Body of pancreas (tissue), 4 donors: Measurements from ENCODE around the gene CORIN.

ENCODE experiments used
- POLR2A ChIP-seq, 3 donors: fragments of 450-650 bp; IDR thresholded peaks; one replicate each; pipeline ENCODE4 v1.6.1; 2016; ENCODE audit warnings: antibody characterized with exemption in 3 of 3, mild to moderate bottlenecking in 2 of 3
- TF ChIP-seq, protein P1 (sequence below), 7 experiments: fragments of 450-650 bp in 4 of 7; fragments of 200-600 bp in 3 of 7; sonication (generic) in 3 of 7; IDR thresholded peaks; one replicate each; pipeline ENCODE4 v1.5.1; 2016 to 2019; ENCODE audit warnings: antibody characterized with exemption in 7 of 7

DNA sequence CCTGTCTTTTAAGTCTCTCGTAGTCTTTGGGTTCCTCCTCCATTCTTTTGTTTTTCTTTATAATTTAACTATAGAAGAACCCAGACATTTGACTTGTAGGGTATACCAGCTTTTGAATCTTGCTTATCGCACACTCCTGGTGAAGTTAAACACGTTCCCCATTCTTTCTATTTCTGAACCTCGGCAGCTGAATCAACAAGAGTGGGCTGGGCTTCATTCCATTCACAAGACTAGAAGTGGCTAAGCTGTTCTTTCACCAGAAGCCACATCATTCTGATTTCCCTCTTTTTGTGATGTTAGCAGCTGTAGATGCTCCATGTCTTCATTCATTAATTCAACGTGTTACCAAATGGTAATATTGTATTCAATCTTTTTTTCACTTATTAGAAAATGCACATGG is 167.9 kb downstream of the CORIN start:
- no peak for TF ChIP-seq POLR2A (IDR thresholded peaks at IDR 0.05)
- TF ChIP-seq, protein P1, sequence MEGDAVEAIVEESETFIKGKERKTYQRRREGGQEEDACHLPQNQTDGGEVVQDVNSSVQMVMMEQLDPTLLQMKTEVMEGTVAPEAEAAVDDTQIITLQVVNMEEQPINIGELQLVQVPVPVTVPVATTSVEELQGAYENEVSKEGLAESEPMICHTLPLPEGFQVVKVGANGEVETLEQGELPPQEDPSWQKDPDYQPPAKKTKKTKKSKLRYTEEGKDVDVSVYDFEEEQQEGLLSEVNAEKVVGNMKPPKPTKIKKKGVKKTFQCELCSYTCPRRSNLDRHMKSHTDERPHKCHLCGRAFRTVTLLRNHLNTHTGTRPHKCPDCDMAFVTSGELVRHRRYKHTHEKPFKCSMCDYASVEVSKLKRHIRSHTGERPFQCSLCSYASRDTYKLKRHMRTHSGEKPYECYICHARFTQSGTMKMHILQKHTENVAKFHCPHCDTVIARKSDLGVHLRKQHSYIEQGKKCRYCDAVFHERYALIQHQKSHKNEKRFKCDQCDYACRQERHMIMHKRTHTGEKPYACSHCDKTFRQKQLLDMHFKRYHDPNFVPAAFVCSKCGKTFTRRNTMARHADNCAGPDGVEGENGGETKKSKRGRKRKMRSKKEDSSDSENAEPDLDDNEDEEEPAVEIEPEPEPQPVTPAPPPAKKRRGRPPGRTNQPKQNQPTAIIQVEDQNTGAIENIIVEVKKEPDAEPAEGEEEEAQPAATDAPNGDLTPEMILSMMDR (IDR thresholded peaks at IDR 0.05), result no peak
